Left forelimb (tissue), 1 donor: ENCODE results near the gene KBTBD6.
"Not testable (repeated sequence)": the region's sequence is repeated elsewhere in the genome, so short reads cannot be mapped to it uniquely, and the experiment has no call there.

Experiments
- DNase-seq: peaks from one replicate; pipeline ENCODE4 v3.0.0-alpha.2; 2018; ENCODE audit warnings: low spot score

The KBTBD6 gene, protein sequence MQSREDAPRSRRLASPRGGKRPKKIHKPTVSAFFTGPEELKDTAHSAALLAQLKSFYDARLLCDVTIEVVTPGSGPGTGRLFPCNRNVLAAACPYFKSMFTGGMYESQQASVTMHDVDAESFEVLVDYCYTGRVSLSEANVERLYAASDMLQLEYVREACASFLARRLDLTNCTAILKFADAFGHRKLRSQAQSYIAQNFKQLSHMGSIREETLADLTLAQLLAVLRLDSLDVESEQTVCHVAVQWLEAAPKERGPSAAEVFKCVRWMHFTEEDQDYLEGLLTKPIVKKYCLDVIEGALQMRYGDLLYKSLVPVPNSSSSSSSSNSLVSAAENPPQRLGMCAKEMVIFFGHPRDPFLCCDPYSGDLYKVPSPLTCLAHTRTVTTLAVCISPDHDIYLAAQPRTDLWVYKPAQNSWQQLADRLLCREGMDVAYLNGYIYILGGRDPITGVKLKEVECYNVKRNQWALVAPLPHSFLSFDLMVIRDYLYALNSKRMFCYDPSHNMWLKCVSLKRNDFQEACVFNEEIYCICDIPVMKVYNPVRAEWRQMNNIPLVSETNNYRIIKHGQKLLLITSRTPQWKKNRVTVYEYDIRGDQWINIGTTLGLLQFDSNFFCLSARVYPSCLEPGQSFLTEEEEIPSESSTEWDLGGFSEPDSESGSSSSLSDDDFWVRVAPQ

DNA sequence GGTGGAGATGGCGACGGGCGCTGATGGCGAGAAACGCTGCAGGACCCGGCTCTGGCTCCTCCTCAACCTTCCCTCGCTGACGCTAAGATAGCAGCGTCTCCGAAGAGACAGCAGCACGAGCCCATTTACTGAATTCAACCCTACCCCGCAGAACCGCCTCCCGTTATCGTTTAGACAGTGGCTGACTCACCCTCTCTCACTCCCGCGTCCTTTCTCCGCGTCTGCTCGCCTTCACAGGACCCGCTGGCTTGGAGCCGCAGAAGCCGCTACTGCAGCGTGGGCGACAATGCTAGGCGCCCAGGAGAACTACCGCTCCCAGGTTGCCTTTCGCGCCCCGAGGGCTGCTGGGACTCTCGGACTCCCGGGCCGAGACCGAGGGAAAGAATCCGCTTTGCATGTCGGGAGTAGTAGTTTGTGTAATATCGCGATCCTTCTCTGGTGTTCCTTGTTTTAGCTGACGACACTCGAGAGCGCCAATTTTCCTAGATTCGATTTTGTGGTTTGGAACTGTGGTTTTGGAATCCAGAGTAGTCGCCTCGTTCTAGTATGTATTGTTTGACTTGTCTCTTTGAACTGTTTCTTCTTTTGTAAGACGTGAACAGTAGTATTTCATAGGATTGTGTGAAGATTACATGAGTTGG, at the start of gene KBTBD6:
KBTBD6 (minus strand) TSS at position 291 of the 641 bp plus-strand sequence. CDS start 291 bp downstream, outside the sequence.
- DNase-seq: peak; percentile 96

DNA sequence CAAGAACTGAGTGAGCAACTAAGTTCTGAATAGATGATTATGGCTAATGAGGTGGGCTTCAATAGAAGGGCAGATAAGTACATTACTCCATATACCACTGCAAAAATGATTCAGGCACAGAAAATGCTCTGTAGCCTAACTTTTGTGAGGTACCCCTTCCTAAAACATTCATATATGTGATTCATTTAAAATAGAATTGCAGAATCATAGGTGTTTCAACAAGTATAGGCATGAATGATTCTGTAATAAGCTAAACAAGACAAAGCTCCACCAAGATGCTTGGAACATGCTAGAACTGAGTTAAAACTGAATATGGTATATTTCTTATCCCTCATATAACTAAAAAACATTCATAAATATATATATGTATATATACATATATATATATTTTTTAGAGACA, 49.6 kb upstream of the KBTBD6 start:
- no peak for DNase-seq

GRCh38 chr13:41179593-41180250, 47.1 kb upstream of the KBTBD6 start:
- no peak for DNase-seq

- DNase-seq: no peak
These were observed 45.4 kb upstream of the KBTBD6 start for GRCh38 chr13:41178040-41178439.

GRCh38 chr13:41177616-41178015, 45.0 kb upstream of the KBTBD6 start:
- DNase-seq: no peak

GRCh38 chr13:41175576-41175975, 43.0 kb upstream of the KBTBD6 start:
- DNase-seq: not testable (repeated sequence)

GRCh38 chr13:41162151-41162550, 29.5 kb upstream of the KBTBD6 start:
- DNase-seq: no peak

- no peak for DNase-seq
These were observed 26.6 kb upstream of the KBTBD6 start for GRCh38 chr13:41159174-41159573.

- no peak for DNase-seq
These were observed 24.6 kb upstream of the KBTBD6 start for GRCh38 chr13:41157048-41157717.

DNA sequence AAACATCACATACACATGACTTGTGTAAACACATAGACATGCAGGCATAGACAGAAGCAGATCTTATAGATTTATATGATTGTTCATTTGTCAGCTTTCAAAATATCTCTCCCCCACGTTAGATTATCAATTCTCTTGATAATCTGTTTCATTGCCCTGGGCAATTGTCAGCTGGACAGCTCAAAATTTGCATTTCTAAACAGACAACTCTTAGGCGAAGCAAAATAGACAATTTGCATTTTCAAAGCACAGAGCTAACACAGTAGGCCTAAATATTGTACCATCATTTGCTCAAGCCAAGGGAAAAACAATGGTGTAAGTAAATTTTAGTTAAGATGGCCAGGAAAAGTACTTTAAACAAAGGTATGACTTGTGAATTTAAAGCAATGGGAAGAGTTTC, 24.0 kb upstream of the KBTBD6 start:
- DNase-seq: no peak

DNA sequence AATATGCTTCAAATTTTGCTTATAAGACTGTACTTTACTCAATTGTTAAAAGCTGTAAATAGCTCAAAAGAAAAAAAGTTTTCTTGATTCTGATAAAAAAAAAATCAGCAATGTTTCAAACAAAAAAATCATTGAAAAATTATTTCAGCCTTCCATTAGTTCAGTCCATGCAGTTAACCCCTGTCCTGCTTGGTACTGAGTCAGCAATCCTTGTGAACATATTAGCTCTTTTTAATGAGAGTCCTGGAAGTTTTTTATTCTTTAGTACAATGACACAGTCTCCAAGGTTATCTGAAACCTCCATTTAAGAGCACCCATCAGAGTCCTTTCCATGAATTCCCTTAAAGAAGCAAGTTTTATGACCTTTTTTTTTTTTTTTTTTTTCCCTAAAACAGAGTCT, 21.4 kb upstream of the KBTBD6 start:
- no peak for DNase-seq

GRCh38 chr13:41152005-41152404, 19.4 kb upstream of the KBTBD6 start:
- no peak for DNase-seq

DNA sequence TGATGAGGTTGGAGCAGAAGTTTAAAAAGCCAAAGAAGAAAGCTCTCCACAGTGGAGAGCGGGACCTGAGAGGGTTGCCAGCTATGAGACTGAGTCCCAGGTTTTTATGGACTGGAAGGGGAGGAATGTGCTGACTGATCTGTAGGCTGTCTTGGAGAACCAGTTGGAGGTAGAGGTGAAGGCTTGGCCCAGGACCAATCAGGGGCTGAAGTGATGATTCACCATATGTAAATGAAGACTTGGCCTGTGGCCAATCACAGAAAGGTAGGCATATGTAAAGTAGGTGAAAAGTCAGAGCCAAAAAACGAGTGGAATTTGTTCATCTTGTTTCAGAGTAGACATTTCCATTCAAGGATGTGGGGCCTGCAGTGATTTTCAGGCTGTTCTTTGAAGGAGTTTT, 17.5 kb upstream of the KBTBD6 start:
- no peak for DNase-seq

- no peak for DNase-seq
These were observed 16.0 kb upstream of the KBTBD6 start for GRCh38 chr13:41148419-41149283.

GRCh38 chr13:41145136-41145908, 12.7 kb upstream of the KBTBD6 start:
- DNase-seq: no peak

DNA sequence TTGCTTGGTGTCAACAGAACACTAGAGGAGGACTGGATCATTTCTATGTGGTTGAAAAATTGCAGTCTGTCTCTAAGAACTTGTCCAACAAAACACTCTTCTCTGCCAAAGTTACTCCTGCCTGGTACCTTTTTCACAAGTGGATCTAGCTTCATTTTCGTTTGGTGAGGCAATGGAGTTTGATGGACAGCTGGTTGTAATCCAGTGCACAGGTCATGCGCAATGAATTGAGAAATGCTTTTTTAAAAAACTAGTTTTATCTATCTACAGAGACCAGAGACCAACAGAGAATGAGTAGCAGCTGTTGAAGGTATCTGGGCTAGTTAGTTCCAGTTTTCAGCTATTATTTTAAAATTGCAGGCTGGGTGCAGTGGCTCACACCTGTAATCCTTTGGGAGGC, 12.0 kb upstream of the KBTBD6 start:
- DNase-seq: no peak

GRCh38 chr13:41139296-41139966, 6.8 kb upstream of the KBTBD6 start:
- no peak for DNase-seq

GRCh38 chr13:41137951-41138350, 5.3 kb upstream of the KBTBD6 start:
- no peak for DNase-seq

DNA sequence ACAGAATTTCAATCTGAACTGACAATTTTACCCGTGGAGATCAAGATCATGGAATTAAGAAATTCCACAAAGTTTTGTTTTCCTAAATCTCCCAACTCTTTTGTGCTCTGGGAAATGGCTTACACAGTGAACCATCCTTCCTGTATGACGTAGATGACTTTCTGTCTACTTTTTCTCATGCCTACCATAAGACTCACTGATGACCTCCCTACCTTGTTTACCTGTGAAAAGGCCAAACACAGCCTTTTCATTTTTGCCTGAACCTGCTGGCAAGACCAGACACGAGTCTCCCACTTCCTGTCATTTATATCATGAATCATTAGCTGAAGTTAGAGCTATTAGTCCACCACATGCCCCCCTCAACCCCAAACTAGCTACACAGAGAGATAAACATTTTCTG, 4.6 kb upstream of the KBTBD6 start:
- DNase-seq: no peak
